Left kidney (tissue), 2 donors: Measurements from ENCODE around the gene ASIC5. TPM values are rescaled to one million over a fixed set of nuclear protein-coding genes. Genes with fewer than 3 reads are reported as not detected.

Experiments
- DNase-seq: peaks from one replicate; pipeline ENCODE4 v3.0.0-alpha.2; 2013
- polyA plus RNA-seq: library from polyadenylated mRNA; unstranded; fragments of 120-200 nt; gene quantifications from one replicate; pipeline ENCODE4 v1.2.1, GENCODE V29; 2013; ENCODE audit not compliant: insufficient read length

ASIC5 gene
- polyA plus RNA-seq, 1 donor: 0.22 TPM

DNA sequence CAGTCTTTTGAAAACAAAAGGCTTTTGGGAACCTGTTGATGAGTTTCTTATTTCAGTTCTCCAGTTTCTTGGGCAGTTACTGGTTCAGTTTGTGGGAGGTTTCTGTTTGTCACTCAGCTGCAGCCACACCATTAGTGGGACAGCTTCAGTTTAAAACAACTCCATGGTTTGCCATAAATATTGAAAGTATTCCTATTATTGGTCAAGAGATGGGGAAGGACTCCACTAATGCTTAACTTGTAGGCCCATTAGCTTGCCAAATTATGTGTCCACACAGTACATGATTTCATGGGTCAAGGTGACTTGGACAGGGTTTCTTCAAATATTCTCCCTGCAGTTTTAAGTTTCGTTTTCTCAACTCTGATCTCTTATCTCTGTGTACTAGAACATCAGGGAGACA, 15.5 kb upstream of the ASIC5 start:
- no peak for DNase-seq

- no peak for DNase-seq
These were observed 13.7 kb upstream of the ASIC5 start for GRCh38 chr4:155879767-155880166.

DNA sequence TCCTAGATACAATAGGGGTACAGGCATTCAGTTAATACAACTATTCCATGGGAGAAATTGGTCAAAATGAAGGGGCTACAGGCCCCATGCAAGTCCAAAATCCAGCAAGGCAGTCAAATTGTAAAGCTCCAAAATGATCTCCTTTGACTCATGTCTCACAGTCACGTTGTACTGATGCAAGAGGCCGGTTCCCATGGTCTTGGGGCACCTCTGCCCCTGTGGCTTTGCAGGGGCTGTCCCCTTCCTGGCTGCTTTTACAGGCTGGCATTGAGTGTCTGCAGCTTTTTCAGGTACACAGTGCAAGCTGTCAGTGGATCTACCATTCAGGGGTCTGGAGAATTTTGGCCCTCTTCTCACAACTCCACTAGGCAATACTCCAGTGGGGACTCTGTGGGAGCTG, 12.5 kb upstream of the ASIC5 start:
- DNase-seq: no peak

DNA sequence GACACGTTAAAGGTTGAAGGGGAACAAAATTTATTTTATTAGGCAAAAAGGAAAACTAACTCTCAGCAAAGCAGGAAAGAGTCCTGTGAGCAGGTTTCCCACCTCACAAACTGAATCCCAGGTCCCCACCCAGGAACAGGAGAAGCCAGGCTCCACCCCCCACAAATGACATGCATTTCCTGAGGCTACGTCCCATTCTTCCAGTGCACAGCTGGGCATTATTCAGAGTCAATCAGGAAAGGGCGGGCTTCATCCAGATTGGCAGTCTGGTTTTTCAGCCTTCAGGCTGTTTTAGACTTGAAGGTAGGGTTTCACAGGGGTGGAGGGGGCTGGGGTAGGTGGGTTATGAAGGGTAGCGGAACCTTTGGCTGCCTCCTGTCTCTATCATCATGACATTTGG, 11.9 kb upstream of the ASIC5 start:
- DNase-seq: no peak

- DNase-seq: no peak
These were observed 9.8 kb upstream of the ASIC5 start for GRCh38 chr4:155875878-155876277.

GRCh38 chr4:155855897-155856296, 10.2 kb downstream of the ASIC5 start:
- no peak for DNase-seq

DNA sequence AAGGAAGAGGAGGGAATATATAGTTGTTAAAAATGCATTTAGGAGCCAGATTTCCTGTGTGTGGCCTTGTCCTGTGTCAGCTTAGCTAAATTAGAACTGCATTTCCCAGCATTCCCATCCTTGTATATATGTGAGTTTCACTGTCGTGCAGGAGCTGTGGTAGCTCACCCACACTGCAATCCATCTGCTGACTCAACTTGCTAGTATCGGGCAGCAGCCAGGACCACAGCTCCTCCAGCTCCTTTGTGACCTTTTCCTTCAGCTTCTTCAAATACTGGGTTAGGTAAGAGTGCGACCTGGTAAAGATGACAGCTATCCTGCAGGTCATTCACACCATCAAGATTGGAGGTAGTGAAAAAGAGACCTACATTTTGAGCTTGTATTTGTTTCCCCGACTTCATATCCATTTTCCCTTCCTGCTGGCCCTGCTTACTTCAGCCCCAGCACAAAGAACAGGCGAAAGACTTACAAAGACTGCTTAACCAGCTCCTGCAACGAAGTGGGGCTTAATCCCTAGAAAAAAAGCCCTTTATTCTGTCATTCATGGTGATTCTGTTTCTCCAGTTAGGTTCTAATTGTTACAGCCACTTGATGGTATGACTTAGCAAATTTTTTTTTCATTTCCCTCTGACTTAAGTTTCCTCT, 11.4 kb downstream of the ASIC5 start:
- no peak for DNase-seq

DNA sequence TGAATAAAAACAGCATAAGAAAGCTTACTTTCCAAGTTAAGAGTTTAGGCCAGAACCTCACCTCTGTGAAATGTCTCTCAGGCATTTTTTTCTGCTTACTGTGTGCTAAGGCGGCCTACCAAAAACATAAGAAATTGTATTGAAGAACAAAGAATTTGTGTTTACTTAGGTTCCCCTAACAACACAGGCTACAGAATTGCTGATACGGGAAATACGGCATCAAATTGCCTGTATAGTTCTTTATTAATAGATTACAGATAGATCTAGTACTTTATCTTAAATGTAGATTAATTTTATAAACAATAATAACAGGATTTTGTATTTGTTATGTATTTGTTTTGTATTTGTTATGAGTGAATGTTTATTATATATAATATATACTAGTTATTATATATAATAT, 12.9 kb downstream of the ASIC5 start:
- no peak for DNase-seq

- no peak for DNase-seq
These were observed 17.0 kb downstream of the ASIC5 start for GRCh38 chr4:155849042-155849441.

- no peak for DNase-seq
These were observed 19.1 kb downstream of the ASIC5 start for GRCh38 chr4:155846929-155847328.

- DNase-seq: no peak
These were observed 24.0 kb downstream of the ASIC5 start for GRCh38 chr4:155842080-155842479.

DNA sequence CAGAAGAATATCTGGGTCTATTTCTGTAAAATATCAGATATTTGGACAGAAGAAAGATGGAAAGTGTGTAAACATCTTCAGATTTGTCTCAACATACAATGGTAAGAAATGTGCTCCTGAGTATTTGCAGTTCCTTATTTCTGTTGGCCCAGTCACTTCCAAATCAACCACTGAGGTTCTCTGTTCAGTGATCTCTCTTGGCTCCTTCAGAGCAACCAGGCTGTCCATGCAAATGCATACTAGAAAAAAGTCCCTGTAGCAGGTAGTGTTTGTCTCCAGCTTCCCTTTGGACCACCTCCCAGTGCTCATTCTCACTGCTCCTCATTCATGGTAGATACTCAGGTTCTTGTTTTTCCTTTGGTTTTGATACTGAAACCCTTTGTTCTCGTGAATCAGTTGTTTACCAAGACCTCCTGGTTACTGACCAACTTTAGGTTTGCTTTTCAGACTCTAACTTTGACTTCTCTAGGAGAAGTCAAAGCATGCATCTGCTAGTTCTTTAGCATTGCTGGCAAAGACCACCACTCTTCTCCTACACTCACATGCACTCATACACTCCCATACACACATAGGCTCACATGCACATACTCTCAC, 28.8 kb downstream of the ASIC5 start:
- DNase-seq: no peak

- DNase-seq: no peak
These were observed 33.4 kb downstream of the ASIC5 start for GRCh38 chr4:155832664-155833063.

GRCh38 chr4:155828628-155829027, 37.4 kb downstream of the ASIC5 start:
- DNase-seq: no peak

- DNase-seq: no peak
These were observed 43.5 kb downstream of the ASIC5 start for GRCh38 chr4:155822572-155822971.

DNA sequence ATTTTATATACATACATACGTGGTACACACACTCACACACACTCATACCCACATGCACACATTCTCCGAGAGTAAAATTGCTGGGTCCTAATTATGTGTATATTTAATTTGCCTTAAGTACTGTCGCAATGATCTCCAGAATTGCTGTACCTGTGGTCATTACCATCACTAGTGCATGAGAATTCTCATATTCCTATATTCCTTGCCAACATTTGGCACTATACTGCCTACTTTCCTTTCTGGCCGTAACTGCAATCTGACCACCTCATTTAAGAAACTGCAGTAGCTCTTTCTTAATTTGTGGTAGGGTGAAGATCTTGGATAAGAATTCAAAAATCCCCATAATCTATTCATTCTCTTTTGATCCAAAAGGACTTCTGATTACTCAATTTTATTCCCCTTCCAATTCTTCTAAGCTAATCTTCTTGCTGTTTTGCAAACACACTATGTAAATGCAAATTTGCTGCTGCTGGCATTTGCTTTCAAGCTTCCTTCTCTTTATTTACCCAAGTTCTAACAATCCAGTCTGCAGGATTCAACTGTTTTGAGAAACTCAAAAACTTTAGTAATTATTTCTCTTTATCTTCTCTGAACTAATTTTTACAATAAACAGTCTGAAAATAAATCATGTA, 45.1 kb downstream of the ASIC5 start:
- DNase-seq: no peak

DNA sequence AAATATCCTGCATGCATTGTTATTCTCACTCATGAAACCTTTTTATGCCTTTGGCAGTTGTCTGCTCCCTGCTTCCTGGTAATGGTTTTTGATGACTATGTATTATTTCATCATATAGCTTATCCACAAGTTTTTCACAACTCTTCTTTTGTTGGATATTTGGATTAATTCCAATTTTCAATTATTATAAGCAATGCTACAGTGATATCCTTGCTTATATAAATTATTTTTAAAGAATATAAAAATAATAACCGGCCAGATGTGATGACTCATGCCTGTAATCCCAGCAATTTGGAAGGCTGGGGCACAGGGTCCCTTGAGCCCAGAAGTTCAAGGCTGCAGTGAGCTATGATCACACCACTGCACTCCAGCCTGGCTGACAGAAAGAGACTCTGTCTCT, 47.0 kb downstream of the ASIC5 start:
- no peak for DNase-seq

- DNase-seq: no peak
These were observed 47.4 kb downstream of the ASIC5 start for GRCh38 chr4:155818639-155819038.

DNA sequence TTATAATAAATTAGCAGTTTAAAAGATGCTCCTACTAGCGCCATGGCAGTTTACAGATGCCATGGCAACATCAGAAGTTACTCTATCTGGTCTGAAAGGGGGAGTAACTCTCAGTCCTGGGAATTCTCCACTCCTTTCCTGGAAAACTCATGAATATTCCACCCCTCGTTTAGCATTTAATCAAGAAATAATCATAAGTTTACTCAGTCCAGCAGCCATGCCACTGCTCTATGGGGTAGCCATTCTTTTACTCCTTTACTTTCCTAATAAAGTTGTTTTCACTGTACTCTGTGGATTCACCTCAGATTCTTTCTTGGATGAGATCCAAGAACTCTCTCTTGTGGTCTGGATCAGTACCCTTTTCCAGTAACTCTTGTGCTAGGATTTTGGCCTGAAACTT, 55.0 kb downstream of the ASIC5 start:
- DNase-seq: no peak

DNA sequence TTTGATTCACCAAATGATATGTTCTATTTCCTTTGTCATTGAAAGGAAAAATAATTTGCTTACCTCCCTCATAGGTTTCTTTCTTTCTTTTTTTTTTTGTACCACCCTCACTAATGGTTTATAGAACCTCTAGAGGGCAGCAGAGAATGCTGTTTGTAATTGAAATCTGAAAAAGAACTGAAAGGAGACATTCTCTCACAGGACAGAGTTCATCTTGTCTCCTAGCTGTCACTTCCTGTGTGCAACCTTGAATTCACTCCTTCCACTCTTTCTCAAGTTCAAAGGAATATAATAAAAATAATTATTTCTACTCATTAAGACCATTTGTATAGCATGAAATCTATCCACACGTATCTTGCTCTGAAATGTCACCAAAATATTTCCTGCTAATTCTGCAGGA, 56.2 kb downstream of the ASIC5 start:
- peak; percentile 77 for DNase-seq

DNA sequence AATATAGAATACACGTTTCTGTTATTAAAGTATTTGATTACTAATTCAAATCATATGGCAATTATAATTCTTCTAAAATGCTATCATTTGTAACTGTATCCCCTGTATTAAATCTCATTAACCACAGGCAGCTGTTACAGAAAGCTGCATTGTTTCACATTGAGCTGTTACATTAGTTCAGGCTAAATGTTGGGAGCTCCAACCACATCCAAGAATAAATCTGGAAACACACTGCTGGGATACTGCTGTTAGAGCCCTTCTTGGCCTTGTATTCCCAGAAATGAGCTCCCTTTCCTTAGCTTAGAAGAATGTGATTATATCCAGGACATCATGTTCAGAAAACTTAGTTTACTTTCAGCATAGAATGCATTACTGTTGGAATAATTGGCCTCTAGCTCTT, 59.1 kb downstream of the ASIC5 start:
- DNase-seq: no peak

GRCh38 chr4:155805016-155805415, 61.1 kb downstream of the ASIC5 start:
- no peak for DNase-seq

GRCh38 chr4:155802190-155802959, 63.7 kb downstream of the ASIC5 start:
- no peak for DNase-seq
